Stimulated activated CD8-positive, alpha-beta memory T cell treated with anti-CD3 and anti-CD28 coated beads, Interleukin-2, amount 100 ng/mL, for 1 hour (primary cell): Measurements from ENCODE around the gene CDKL4.
"Not testable (repeated sequence)": the region's sequence is repeated elsewhere in the genome, so short reads cannot be mapped to it uniquely, and the experiment has no call there.

ENCODE experiments used
- DNase-seq, 2 donors: peaks; one replicate each; pipeline ENCODE4 v3.0.0-alpha.2; 2020; ENCODE audit warnings: low read depth in 2 of 2

Gene CDKL4

GRCh38 chr2:39141334-39142271 is 102.2 kb downstream of the CDKL4 start:
- DNase-seq, result no peak

- DNase-seq, result not testable (repeated sequence)
Observed at GRCh38 chr2:39140948-39141333, 102.8 kb downstream of the CDKL4 start.

- DNase-seq, result no peak
Observed at GRCh38 chr2:39140322-39140847, 103.4 kb downstream of the CDKL4 start.

GRCh38 chr2:39139511-39140237 is 104.1 kb downstream of the CDKL4 start:
- no peak for DNase-seq

GRCh38 chr2:39138837-39139211 is 104.9 kb downstream of the CDKL4 start:
- no peak for DNase-seq

GRCh38 chr2:39138187-39138836 is 105.5 kb downstream of the CDKL4 start:
- not testable (repeated sequence) for DNase-seq

- no peak for DNase-seq
Observed at GRCh38 chr2:39136799-39137198, 107.0 kb downstream of the CDKL4 start.

- no peak for DNase-seq
Observed at GRCh38 chr2:39135690-39136259, 108.0 kb downstream of the CDKL4 start.

GRCh38 chr2:39133215-39133851 is 110.4 kb downstream of the CDKL4 start:
- no peak for DNase-seq

GRCh38 chr2:39128919-39129391 is 114.8 kb downstream of the CDKL4 start:
- DNase-seq, result peak; percentile 24

GRCh38 chr2:39127973-39128372 is 115.8 kb downstream of the CDKL4 start:
- peak; percentile 15 to 17 for DNase-seq
